Loucy (cell line): Measurements from ENCODE around the gene NR1D2.

Experiments used
- H2AFZ ChIP-seq: fragments of 200-600 bp; sonication (generic); 2 replicates; pipeline ENCODE4 v1.6.0; 2016; ENCODE audit warnings: antibody characterized with exemption, mild to moderate bottlenecking, low read length, moderate library complexity
- H3F3A ChIP-seq: fragments of 200-600 bp; 2 replicates; pipeline ENCODE4 v1.6.0; 2016; ENCODE audit warnings: antibody characterized with exemption, low read depth, mild to moderate bottlenecking
- H3K27me3 ChIP-seq: fragments of 200-600 bp; sonication (generic); 2 replicates; pipeline ENCODE4 v1.6.1; 2014; ENCODE audit warnings: low read length, mild to moderate bottlenecking; ENCODE audit not compliant: insufficient read depth, poor library complexity, severe bottlenecking
- H3K36me3 ChIP-seq: fragments of 200-600 bp; sonication (generic); 2 replicates; pipeline ENCODE4 v1.6.1; 2016; ENCODE audit warnings: low read length; ENCODE audit not compliant: insufficient read depth
- H3K4me1 ChIP-seq: fragments of 200-600 bp; sonication (generic); 2 replicates; pipeline ENCODE4 v1.5.1; 2014; ENCODE audit warnings: low read length, mild to moderate bottlenecking; ENCODE audit not compliant: insufficient read depth, poor library complexity, severe bottlenecking
- H3K4me2 ChIP-seq: fragments of 200-600 bp; sonication (generic); 2 replicates; pipeline ENCODE4 v1.6.0; 2014; ENCODE audit warnings: antibody characterized with exemption, low read length, low read depth, mild to moderate bottlenecking; ENCODE audit not compliant: poor library complexity, severe bottlenecking
- H3K4me3 ChIP-seq: fragments of 200-600 bp; sonication (generic); 2 replicates; pipeline ENCODE4 v1.5.1; 2014; ENCODE audit warnings: low read length, mild to moderate bottlenecking, mixed read lengths; ENCODE audit not compliant: poor library complexity, severe bottlenecking
- H3K79me2 ChIP-seq: fragments of 200-600 bp; sonication (generic); 2 replicates; pipeline ENCODE4 v1.6.1; 2014; ENCODE audit warnings: low read length; ENCODE audit not compliant: insufficient read depth
- H3K9ac ChIP-seq: fragments of 200-600 bp; sonication (generic); 2 replicates; pipeline ENCODE4 v1.6.0; 2014; ENCODE audit warnings: mild to moderate bottlenecking, low read depth, low read length, moderate library complexity; ENCODE audit not compliant: poor library complexity, severe bottlenecking
- H3K9me2 ChIP-seq: fragments of 200-600 bp; sonication (generic); replicated peaks from 2 replicates; pipeline ENCODE4 v1.6.1; 2016; ENCODE audit warnings: low read depth, low read length, mixed read lengths
- H3K9me3 ChIP-seq: fragments of 200-600 bp; sonication (generic); 2 replicates; pipeline ENCODE4 v1.6.1; 2014; ENCODE audit warnings: mild to moderate bottlenecking, antibody characterized with exemption, low read length, low read depth; ENCODE audit not compliant: insufficient read depth
- H4K20me1 ChIP-seq: fragments of 200-600 bp; sonication (generic); 2 replicates; pipeline ENCODE4 v1.6.0; 2014; ENCODE audit warnings: antibody characterized with exemption, low read length, mild to moderate bottlenecking; ENCODE audit not compliant: insufficient read depth, poor library complexity, severe bottlenecking
- CTCF ChIP-seq: fragments of 200-600 bp; sonication (generic); conservative IDR thresholded peaks from 2 replicates; pipeline ENCODE4 v1.5.1; 2014; ENCODE audit warnings: mild to moderate bottlenecking, antibody characterized with exemption, low read length
- EZH2phosphoT487 ChIP-seq: fragments of 200-600 bp; IDR thresholded peaks from 2 replicates; pipeline ENCODE4 v1.6.1; 2018; ENCODE audit warnings: antibody characterized with exemption, mild to moderate bottlenecking, moderate library complexity, borderline replicate concordance

NR1D2 gene

GRCh38 chr3:23953523-23953922 is 8.4 kb downstream of the NR1D2 start:
- Histone ChIP-seq H3K9ac (no peak overlapping the region), H3K27me3 (no peaks in the 10 kb centered on the region), H3K4me2 (no peak overlapping the region), H3K79me2 (peaks cover 21% of the 10 kb centered on the region), H3K9me2 (no peaks in the 10 kb centered on the region), H3K4me1 (peaks cover 23% of the 10 kb centered on the region), H3K36me3 (no peaks in the 10 kb centered on the region), H3K4me3 (no peak overlapping the region), H4K20me1 (peaks cover 23% of the 10 kb centered on the region), H3K9me3 (no peaks in the 10 kb centered on the region), H2AFZ (no peak overlapping the region), H3F3A (no peaks in the 10 kb centered on the region)
- TF ChIP-seq EZH2phosphoT487 (no peak), CTCF (no peak)

GRCh38 chr3:23954144-23954543 is 9.1 kb downstream of the NR1D2 start:
- Histone ChIP-seq H3K9me3 (no peaks in the 10 kb centered on the region), H3K9ac (no peak overlapping the region), H3K36me3 (no peaks in the 10 kb centered on the region), H3K27me3 (no peaks in the 10 kb centered on the region), H3F3A (no peaks in the 10 kb centered on the region), H3K79me2 (peaks cover 16% of the 10 kb centered on the region), H2AFZ (no peak overlapping the region), H3K4me2 (no peak overlapping the region), H3K9me2 (no peaks in the 10 kb centered on the region), H4K20me1 (peaks cover 23% of the 10 kb centered on the region), H3K4me1 (peaks cover 23% of the 10 kb centered on the region), H3K4me3 (no peak overlapping the region)
- TF ChIP-seq CTCF (no peak), EZH2phosphoT487 (no peak)

- Histone ChIP-seq H4K20me1 (peaks cover 23% of the 10 kb centered on the region), H3K9me2 (no peaks in the 10 kb centered on the region), H3F3A (no peaks in the 10 kb centered on the region), H3K9me3 (no peaks in the 10 kb centered on the region), H3K4me1 (peaks cover 9% of the 10 kb centered on the region), H3K36me3 (no peaks in the 10 kb centered on the region; the same call in 1 of the 2 replicates), H3K4me3 (no peak overlapping the region), H3K4me2 (no peak overlapping the region), H3K79me2 (peaks cover 14% of the 10 kb centered on the region), H3K9ac (no peak overlapping the region), H3K27me3 (no peaks in the 10 kb centered on the region), H2AFZ (no peak overlapping the region)
- TF ChIP-seq EZH2phosphoT487 (no peak), CTCF (no peak)
Observed at GRCh38 chr3:23956701-23957100, 11.6 kb downstream of the NR1D2 start.
